ENCODE measurements around the gene LYPLAL1. TPM values are rescaled to one million over a fixed set of nuclear protein-coding genes. Genes with fewer than 3 reads are reported as not detected.
"Not testable (repeated sequence)": the region's sequence is repeated elsewhere in the genome, so short reads cannot be mapped to it uniquely, and the experiment has no call there.

Gene LYPLAL1
- total and polyA plus RNA-seq, 7 donors: 4.6 to 44.6 (median 29.3) TPM

- intact Hi-C loops (cut with DNase I): no loop called here
- ATAC-seq (no peak), DNase-seq (no peak)
- H3K4me3 ChIP-seq: no peak overlapping the region
- no peaks in the 10 kb centered on the region for H3K27me3 ChIP-seq (ENCODE audit: insufficient read depth in 3 of 3, low read length in 2 of 3)
- no peaks in the 10 kb centered on the region for H3K9me3 ChIP-seq
- H3K36me3 ChIP-seq (ENCODE audit: insufficient read depth in 1 of 2, low read depth in 1 of 2): peaks cover 0 to 15% of the 10 kb centered on the region in 2 donors
- H3K4me1 ChIP-seq: peaks cover 26% of the 10 kb centered on the region
- TF ChIP-seq, protein P1, sequence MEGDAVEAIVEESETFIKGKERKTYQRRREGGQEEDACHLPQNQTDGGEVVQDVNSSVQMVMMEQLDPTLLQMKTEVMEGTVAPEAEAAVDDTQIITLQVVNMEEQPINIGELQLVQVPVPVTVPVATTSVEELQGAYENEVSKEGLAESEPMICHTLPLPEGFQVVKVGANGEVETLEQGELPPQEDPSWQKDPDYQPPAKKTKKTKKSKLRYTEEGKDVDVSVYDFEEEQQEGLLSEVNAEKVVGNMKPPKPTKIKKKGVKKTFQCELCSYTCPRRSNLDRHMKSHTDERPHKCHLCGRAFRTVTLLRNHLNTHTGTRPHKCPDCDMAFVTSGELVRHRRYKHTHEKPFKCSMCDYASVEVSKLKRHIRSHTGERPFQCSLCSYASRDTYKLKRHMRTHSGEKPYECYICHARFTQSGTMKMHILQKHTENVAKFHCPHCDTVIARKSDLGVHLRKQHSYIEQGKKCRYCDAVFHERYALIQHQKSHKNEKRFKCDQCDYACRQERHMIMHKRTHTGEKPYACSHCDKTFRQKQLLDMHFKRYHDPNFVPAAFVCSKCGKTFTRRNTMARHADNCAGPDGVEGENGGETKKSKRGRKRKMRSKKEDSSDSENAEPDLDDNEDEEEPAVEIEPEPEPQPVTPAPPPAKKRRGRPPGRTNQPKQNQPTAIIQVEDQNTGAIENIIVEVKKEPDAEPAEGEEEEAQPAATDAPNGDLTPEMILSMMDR (IDR thresholded peaks at IDR 0.05): no peak
- H3K27ac ChIP-seq: no peak overlapping the region
- 94 to 100% (median 95%) methylated on average over 3 of the region's 3 CpGs for WGBS, 3 donors
Observed at GRCh38 chr1:219190605-219191004, 16.9 kb downstream of the LYPLAL1 start.

GRCh38 chr1:219195833-219196232, 22.2 kb downstream of the LYPLAL1 start:
- H3K4me1 ChIP-seq; H3K9me3 ChIP-seq; H3K27me3 ChIP-seq (ENCODE audit: insufficient read depth in 3 of 3, low read length in 2 of 3); ATAC-seq; DNase-seq; H3K27ac ChIP-seq; H3K4me3 ChIP-seq; intact Hi-C loops (cut with DNase I): not testable (repeated sequence)
- WGBS, 3 donors: 91 to 97% (median 96%) methylated on average over 3 of the region's 3 CpGs
- H3K36me3 ChIP-seq (ENCODE audit: insufficient read depth in 1 of 2, low read depth in 1 of 2): peaks cover 7 to 35% of the 10 kb centered on the region in 2 donors

GRCh38 chr1:219201656-219202055, 28.0 kb downstream of the LYPLAL1 start:
- DNase-seq: no peak
- no peaks in the 10 kb centered on the region for H3K27me3 ChIP-seq (ENCODE audit: insufficient read depth in 3 of 3, low read length in 2 of 3)
- intact Hi-C loops (cut with DNase I): no loop called here
- no peak for ATAC-seq
- no peak overlapping the region for H3K4me3 ChIP-seq
- 92 to 96% (median 93%) methylated on average over 3 of the region's 3 CpGs for WGBS, 3 donors
- peaks cover 7 to 14% of the 10 kb centered on the region in 2 donors for H3K36me3 ChIP-seq (ENCODE audit: insufficient read depth in 1 of 2, low read depth in 1 of 2)
- H3K27ac ChIP-seq: no peak overlapping the region
- no peaks in the 10 kb centered on the region for H3K4me1 ChIP-seq
- H3K9me3 ChIP-seq: no peaks in the 10 kb centered on the region
- TF ChIP-seq, protein P1 (IDR thresholded peaks at IDR 0.05): no peak

DNA sequence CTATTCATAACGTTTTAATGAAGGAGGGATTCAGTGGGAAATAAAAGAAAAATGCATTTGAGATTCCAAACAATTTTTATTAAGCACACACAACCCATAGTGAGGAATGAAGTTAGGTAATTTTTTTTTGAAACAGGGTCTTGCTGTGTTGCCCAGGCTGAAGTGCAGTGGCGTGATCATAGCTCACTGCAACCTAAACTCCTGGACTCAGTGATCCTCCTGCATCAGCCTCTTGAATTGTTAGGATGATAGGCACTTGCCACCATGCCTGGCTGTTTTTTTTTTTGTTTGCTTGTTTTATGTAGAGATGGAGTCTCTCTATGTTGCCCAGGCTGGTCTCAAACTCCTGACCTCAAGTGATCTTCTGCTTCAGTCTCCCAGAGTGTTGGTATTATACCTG, 28.9 kb downstream of the LYPLAL1 start:
- peaks cover 7 to 8% of the 10 kb centered on the region in 2 donors for H3K36me3 ChIP-seq (ENCODE audit: insufficient read depth in 1 of 2, low read depth in 1 of 2)
- TF ChIP-seq, protein P1 (IDR thresholded peaks at IDR 0.05): no peak
- no peak for ATAC-seq
- no peaks in the 10 kb centered on the region for H3K4me1 ChIP-seq
- no peaks in the 10 kb centered on the region for H3K9me3 ChIP-seq
- WGBS, 3 donors: 80 to 93% (median 85%) methylated on average over 2 of the region's 2 CpGs
- no peak for DNase-seq
- H3K27ac ChIP-seq: no peak overlapping the region
- no peaks in the 10 kb centered on the region for H3K27me3 ChIP-seq (ENCODE audit: insufficient read depth in 3 of 3, low read length in 2 of 3)
- intact Hi-C loops (cut with DNase I): no loop called here
- no peak overlapping the region for H3K4me3 ChIP-seq

DNA sequence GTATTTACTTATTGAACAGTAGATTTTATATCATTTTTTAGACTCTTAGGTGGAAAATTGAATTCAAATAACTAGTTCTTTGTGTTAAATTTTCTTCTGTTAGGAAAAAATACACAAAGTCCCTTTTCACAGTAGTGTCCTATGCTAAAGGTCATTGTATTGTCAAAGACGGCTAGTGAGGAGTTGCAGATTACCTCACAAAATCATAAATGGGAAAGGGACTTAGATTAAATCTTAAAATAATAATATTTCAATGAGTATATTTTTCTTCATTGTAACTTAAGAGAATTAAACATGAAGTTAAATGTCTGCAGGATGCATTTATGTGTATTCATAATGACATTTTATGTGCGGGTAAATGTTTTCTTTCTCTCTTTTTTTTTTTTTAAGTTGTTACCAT, 32.7 kb downstream of the LYPLAL1 start:
- ATAC-seq (no peak), DNase-seq (no peak)
- Histone ChIP-seq H3K27ac (no peak overlapping the region), H3K4me1 (no peaks in the 10 kb centered on the region), H3K9me3 (no peaks in the 10 kb centered on the region), H3K4me3 (no peak overlapping the region), H3K36me3 (ENCODE audit: insufficient read depth in 1 of 2, low read depth in 1 of 2) (peaks cover 0 to 10% of the 10 kb centered on the region in 2 donors), H3K27me3 (ENCODE audit: insufficient read depth in 3 of 3, low read length in 2 of 3) (no peaks in the 10 kb centered on the region)
- intact Hi-C loops (cut with DNase I): no loop called here
- WGBS, 3 donors: 92 to 97% (median 92%) methylated on average over 2 of the region's 2 CpGs
- TF ChIP-seq, protein P1 (IDR thresholded peaks at IDR 0.05): no peak

All from psoas muscle (tissue), 8 donors.